ENCODE data around the gene CDC42SE1.
"Not testable (repeated sequence)": the region's sequence is repeated elsewhere in the genome, so short reads cannot be mapped to it uniquely, and the experiment has no call there.

Gene CDC42SE1, protein sequence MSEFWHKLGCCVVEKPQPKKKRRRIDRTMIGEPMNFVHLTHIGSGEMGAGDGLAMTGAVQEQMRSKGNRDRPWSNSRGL

DNA sequence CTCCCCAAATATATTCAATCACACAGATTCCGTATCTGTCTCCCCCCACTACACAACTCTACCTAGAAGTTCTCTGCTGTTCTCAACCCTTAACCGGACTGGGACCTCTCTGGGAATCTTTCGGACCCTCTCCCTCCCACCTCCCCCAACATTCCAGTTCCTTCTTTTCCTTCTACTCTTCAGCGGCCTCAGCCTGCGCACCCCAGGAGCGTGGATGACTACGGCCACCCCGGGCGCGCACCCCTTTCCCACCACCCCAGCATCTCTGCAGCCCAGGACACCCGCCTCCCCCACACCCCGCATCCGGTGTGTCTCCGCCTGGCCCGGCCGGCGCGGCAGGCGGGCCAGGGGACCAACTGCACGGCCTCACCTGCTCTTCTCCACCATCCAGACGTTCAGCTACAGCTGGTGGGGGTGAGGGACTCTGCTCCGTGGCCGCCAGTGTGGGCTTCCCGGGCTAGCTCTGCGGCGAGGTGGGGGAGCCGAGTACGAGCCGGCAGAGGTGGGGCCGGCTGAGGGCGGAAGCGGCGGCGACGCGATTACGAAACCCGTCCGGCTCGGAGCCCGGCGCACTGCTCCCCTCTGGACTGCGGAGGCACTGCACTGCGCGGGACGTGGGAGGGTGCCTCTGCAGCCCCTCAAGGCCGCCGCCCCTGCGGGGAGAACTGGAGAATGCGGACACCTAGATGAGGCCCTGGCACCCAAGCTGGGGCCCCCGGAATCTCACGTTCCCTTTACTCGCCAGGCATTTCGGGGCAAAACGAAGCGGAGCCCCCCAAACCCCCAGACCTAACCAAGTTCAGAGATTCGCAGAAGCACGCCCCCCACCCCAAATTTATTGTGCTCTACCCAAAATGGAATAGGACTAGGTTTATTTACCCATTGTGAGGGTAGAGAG is at the start of gene CDC42SE1:
Gene CDC42SE1, minus strand, starts transcription at position 514 of the 898 bp plus-strand sequence. CDS start 3,892 bp downstream, outside the sequence.
- peak; percentile 88 for DNase-seq (ENCODE audit: low spot score)

DNA sequence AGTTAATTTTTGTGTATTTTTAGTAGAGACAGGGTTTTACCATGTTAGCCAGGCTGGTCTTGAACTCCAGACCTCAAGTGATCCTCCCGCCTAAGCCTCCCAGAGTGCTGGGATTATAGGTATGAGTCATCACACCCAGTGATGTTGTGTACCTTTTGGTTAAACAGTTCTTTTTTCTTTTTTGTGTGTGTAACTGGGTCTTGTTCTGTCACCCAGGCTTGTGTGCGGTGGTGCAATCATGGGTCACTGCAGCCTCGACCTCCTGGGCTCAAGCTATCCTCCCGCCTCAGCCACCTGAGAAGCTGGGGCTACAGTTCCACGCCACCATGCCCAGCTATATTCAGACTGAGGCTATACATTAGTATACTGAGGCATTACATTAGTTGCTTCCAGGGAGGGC is 48.9 kb upstream of the CDC42SE1 start:
- DNase-seq (ENCODE audit: low spot score), result no peak

DNA sequence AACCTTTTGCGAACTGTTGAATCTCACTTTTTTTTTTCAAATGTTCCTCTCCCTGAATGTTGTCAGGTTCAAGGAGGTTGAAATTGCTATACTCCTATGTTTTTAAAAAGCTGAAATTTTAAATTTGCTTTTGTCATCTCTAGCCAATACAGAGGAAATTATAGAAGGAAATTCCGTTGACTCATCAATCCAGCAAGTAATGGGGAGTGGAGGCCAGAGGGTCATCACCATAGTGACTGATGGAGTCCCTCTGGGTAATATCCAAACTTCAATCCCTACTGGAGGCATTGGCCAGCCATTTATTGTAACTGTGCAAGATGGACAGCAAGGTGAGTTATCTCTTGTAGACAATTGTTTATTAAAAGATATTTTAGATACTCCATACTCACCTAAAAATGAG is 47.5 kb upstream of the CDC42SE1 start:
- DNase-seq (ENCODE audit: low spot score), result peak; percentile 44

DNA sequence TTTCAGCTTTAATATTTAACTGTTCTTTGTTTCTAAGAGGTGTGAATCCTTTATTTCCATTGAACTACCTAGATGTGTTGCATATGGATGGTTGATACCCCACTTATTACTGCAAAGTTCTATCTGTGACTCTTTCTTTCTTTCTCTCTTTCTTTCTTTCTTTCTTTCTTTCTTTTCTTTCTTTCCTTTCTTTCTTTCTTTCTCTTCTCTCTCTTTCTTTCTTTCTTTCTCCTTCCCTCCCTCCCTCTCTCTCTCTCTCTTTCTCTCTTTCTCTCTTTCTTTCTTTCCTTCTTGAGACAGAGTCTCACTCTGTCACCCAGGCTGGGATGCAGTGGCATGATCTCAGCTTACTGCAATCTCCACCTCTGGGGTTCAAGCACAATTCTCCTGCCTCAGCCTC is 45.2 kb upstream of the CDC42SE1 start:
- DNase-seq (ENCODE audit: low spot score), result no peak

DNA sequence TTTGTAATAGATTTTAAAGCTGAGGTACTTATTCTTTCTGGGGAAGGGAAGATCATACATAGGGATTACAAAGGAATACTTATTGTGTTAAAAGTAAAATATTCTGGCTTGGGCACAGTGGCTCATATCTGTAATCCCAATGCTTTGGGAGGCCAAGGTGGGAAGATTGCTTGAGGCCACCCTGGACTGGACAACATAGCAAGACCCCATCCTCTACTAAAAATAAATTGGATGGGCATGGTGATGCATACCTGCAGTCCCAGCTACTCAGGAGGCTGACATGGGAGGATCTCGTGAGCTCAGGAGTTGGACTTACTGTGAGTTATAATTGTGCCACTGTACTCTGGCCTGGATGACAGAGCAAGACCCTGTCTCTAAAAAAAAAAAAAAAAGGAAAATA is 38.7 kb upstream of the CDC42SE1 start:
- DNase-seq (ENCODE audit: low spot score), result no peak

DNA sequence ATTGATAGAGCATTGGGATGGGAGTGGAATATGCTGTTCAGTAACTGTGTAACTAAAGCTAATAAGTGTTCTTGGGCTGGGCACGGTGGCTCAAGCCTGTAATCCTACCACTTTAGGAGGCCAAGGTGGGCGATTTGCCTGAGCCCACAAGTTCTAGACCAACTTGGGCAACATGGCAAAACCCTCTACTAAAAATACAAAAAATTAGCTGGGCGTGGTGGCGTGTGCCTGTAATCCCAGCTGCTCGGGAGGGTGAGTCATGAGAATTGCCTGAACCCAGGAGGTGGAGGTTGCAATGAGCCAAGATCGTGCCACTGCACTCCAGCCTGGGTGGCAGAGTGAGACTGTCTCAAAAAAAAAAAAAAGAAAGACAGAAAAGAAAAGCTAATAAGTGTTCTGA is 38.0 kb upstream of the CDC42SE1 start:
- not testable (repeated sequence) for DNase-seq (ENCODE audit: low spot score)

DNA sequence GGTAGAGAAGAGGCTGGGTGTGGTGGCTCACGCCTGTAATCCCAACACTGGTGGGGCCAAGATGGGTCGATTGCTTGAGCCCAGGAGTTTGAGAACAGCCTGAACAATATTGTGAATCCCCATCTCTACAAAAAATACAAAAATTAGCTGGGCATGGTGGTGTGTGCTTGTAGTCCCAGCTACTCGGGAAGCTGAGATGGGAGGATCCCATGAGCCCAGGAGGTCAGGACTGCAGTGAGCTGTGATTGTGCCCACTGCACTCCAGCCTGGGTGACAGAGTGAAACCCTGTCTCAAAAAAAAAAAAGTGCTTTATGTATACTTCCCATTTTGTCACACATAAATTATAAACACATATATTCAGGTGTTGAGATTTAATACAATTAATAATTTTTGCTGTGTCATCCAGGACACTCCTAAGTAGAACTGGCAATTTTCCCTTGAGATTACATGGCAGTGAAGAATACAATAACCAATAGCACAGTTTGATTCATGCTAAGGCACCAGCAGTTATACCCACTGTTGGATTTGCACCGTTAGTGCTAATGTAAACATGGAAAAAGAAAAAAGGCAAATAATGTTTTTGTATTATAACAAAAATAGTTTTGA is 26.6 kb upstream of the CDC42SE1 start:
- no peak for DNase-seq (ENCODE audit: low spot score)

DNA sequence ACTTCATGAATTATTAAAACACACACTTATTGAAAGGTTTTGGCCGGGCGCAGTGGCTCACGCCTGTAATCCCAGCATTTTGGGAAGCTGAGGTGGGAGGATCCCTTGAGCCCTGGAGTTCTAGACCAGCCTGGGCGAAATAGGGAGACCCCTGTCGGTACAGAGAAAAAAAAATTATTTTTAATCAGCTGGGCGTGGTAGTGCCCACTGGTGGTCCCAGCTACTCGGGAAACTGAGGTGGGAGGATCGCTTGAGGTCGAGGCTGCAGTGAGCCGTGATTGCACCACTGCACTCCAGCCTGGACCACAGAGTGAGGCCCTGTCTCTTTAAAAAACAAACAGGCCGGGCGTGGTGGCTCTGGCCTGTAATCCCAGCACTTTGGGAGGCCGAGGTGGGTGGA is 12.8 kb upstream of the CDC42SE1 start:
- DNase-seq (ENCODE audit: low spot score), result no peak

DNA sequence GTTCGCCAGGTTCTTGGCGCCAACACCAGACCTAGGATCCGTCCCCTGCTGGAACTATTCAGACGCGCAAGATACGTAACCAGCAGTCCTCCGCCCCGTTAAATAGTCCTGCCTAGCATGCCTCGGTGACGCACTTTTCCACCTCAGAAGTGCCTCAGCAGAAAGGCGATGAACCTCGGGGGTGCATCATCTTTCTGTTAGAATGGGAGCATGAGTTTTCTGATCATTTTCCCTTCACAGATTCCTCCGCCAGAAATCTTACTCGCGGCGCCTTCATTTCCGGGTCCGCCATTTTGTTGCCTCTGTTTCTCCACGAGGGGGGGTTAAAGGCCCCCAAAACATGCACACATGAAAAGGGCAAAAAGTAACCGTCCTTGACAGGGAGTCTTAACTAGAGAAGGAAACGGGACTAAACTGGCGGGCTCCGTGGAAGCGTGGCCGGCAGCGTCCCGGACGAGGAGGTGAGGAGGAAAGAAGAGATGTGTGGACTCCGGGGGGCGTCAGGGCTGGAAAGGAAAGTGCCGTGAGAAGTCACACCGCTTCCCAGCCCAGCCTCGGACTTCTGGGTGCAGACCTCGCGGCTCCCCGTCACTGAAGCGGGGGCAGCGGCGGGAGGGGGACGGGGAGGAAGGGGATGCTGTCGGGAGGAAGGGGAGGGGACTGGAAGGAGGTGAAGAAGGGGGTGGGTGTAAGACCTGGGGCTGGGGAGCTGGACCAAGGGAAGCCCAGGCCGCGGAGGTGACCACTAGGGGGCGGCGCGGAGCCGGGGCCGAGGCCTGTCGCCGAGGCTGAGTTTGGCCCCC is 11.3 kb upstream of the CDC42SE1 start, which contains the start of gene GABPB2:
Gene GABPB2, plus strand, starts transcription at position 288 of the 803 bp plus-strand sequence. CDS start 17,429 bp downstream, outside the sequence.
- peak; percentile 86 for DNase-seq (ENCODE audit: low spot score)

DNA sequence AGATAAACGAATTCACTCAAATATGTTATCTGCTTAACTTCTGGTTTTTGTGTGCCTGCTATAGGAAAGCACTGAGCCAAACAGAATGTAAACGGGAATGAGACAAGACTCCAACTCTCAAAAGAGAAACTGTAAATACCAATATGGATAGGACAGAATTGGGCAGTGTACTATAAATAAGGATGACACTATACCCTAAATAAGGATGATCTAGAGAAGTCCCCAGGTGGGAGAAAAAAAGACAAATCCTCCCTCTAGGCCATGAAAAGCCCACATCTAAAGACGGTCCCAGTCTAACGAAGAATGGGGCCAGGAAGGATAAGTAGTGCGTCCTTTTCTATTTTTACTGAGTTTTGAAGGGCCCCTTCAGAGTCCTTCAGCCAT is 9.7 kb upstream of the CDC42SE1 start:
- no peak for DNase-seq (ENCODE audit: low spot score)

DNA sequence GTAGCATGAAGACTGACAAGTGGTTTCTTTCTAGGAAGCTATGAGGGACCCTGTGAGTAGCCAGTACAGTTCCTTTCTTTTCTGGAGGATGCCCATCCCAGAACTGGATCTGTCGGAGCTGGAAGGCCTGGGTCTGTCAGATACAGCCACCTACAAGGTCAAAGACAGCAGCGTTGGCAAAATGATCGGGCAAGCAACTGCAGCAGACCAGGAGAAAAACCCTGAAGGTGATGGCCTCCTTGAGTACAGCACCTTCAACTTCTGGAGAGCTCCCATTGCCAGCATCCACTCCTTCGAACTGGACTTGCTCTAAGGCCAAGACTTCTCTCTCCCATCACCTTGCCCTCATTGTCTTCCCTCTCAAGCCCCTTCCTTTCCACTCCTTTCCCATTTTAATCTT is 7.8 kb upstream of the CDC42SE1 start:
- DNase-seq (ENCODE audit: low spot score), result no peak

DNA sequence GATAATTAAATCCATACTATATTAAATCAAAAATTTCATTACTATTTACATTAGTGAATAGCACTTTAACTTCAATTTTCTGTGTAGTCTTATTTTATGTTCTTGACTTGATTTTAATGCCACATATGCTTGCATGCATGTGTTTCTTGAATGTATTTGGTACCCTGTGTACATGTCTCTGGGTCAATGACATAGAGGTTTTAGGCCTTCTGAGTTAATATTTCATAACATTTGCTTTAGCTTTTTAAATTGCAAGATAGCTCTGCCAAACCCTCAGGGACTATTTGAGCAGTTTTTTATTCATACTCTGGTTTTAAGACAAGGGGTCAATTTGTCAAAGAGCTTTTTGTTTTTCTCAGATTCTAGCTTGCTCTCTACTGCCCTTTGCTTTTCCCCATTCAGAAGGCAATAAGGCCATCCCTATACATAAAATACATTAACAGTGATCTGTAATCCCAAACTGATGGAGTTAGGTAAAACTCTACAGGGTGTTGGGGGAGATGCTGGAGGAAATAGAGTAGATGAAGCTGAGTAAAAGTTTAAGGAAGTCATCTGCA is 5.7 kb upstream of the CDC42SE1 start:
- DNase-seq (ENCODE audit: low spot score), result no peak

DNA sequence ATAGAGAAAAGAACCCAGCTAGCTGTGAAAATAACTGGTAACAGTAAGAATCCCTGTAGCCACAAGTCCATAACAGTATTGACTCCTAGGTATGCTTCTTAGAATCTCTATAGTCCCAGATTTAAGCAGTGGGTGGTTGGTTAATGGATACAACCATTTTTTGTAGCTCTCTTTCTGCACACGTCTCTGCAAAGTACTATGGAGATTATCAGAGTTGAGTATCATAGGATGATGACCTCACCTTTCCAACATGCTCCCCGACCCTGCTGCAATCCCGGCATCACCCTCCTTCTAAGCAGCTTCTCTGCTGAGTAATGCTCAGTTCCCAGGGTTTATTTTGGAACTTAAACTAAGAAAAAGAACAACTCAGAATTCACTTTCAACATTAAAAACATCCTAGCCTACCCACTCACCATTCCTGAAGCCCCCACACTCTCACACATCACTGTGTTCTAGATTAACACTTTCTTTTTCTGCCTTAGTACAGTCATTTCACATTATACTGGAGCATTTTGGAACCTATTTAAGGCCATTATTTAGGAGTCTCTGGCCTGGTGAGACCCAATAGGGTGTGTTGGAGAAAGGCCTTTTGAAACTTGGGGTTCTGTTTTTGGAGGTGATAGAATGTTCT is 3.4 kb upstream of the CDC42SE1 start:
- DNase-seq (ENCODE audit: low spot score), result peak; percentile 89

DNA sequence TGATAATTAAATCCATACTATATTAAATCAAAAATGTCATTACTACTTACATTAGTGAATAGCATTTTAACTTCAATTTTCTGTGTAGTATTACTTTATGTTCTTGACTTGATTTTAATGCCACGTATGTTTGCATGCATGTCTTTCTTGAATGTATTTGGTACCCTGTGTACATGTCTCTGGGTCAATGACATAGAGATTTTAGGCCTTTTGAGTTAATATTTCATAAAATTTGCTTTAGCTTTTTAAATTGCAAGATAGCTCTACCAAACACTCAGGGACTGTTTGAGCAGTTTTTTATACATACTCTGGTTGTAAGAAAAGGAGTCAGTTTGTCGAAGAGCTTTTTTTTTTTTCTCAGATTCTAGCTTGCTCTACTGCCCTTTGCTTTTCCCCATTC is 2.3 kb upstream of the CDC42SE1 start:
- DNase-seq (ENCODE audit: low spot score), result no peak

DNA sequence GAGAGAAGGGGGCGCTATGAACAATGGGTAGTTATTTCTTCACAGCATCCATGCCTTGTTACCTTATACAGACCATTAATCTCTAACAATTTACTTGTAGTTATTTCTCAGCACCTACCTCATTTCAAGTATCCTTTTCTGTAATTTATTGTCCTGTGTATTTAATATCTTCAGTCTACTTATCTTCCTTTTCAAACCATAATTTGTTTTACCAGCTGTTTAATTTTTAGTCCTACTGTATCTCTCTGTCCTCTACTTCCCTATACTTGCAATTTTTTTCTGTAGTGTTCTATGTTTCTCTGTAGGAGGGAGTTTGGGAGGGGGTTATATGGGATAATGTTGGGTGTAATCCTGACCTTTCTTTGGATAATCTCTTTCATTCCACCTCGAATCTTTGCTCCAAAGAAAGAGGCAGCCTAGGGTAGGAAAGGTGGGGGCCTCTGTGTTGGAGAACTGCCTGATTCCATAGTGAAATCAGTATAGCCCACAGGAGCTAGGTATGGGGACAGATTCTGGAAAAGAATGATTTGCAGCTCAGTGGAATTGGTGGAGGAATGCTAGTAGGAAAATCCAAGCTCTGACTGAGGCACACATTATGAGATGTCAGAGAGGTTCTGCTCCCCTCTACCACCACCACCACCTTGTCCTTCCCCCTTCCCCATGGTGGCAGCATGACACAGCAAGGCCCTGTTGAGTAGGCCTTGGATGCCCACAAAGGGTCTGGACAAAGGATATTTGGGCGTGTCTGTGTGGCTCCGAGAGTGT is 1.4 kb upstream of the CDC42SE1 start:
- DNase-seq (ENCODE audit: low spot score), result no peak

DNA sequence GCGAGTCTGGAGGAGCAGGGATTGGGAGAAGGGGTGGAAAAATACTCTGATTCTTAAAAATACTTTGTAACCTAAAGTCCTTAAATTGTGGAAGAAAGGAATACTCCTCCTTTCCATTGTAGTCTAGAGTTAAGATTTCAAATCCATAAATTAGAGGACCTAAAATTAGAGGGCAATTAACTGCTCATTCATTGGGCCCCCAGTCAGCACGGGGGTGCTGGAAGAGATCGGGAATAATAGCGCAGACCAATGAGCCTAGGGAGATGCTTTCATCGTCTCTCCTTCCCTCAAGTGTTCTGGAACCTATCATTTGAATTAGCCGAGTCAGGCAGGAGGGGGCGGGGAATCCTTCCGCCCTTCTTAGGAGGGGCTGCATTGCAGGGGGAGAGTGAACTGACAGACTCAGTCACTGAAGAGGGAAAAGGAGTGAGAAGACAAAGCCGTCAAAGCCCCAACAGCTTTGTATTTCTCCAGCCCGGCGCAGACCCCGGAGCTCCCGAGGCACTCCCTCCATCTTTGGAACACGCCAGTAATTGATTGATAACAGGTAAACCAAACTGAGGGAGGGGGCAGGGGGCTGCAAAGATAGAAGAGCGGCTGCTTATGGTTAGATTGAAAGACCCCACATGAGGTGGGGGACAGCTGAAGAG is 710 bp upstream of the CDC42SE1 start, which contains the start of gene MLLT11:
Gene MLLT11, plus strand, starts transcription at position 391 of the 650 bp plus-strand sequence. CDS start 6,828 bp downstream, outside the sequence.
- peak; percentile 66 for DNase-seq (ENCODE audit: low spot score)

DNA sequence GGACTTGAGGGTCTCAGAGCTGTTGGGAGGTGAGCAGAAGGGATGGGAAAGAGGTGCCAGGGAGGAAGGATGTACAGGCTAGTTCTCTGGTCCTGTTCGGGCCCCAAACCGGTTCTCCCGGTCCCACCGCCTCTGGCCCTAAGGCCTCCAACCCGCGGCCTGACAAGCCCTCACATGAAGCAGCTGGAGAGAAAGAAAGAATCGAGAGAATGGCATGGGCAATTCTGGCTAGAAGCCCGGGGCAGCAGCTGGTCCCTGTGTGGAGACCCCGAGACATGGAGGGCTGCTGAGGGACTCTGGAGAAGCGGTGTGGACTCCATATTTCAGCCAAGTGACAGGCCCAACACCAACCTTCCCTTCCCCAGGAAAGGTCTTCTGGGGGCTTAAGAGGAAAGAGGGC is 730 bp downstream of the CDC42SE1 start:
- DNase-seq (ENCODE audit: low spot score), result no peak

DNA sequence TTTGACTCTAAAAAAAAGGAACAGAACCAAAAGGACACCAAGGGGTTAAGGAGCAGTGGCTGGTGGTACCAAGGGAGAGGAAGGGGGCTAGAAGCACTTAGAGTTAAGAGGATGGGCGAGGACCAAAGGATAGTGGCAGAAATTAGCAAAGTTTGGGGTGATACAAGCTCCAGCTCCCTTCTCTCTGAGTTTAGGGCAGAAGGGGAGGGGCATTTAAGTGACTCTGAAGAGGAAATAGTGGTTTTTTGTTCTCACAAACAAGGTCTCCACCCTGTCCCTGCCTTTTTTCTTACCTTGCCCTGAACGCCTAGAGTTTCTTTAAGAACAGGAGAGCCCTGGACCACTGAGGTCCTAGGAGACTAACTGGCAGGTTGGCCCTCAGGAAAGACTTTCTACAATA is 3.3 kb downstream of the CDC42SE1 start:
- no peak for DNase-seq (ENCODE audit: low spot score)

DNA sequence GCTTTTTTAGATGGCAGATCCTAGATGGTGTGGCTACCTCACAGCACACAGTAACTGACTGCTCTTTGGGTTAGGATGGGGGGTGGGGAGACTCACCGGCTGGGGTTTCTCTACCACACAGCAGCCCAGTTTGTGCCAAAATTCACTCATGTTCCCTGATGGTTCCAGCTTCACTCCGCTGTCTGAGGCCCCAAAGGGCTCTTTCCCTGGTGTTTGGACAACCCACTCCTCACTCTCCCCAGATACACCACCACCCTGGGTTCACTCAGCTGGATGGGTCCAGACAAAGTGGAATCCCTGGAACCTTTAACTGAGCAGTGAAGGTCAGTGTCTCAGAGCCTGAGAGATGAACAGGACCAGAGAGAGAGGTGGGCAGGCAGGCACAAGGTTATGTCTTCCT is 3.8 kb downstream of the CDC42SE1 start:
- DNase-seq (ENCODE audit: low spot score), result no peak

DNA sequence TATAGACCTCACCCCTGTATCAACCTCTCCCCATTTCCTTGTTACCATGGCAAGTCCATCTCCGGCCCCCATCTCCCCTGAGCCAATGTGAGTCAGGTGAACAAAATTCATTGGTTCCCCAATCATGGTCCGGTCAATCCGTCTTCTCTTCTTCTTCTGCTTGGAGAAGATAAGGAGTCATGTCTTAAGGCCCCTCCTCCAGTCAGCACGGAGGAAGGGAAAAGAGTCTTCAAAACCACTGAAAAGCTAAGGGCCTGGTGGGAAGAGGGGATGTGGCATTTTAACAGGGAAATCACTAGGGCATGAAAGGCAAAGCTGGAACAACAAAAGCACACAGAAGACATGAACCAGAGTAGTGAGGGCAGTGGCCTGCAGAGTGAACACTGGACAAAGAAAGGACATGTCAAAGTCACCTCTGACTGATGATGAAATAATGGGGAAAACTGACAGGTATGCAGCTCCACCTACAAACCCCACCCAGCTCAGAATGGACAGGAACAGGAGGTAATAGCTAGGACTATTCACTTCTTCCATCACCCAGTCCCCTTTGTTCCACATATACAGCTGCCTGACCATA is 4.4 kb downstream of the CDC42SE1 start:
- no peak for DNase-seq (ENCODE audit: low spot score)
